Activated CD4-positive, alpha-beta memory T cell treated with anti-CD3 and anti-CD28 coated beads, Interleukin-2, amount 10 ng/mL, durations not matched to agents 7 days and 5 days (primary cell): ENCODE measurements around the gene RTEL1. TPM values are rescaled to one million over a fixed set of nuclear protein-coding genes. Genes with fewer than 3 reads are reported as not detected.

Source experiments
- CTCF ChIA-PET: fragments of 350-600 bp; sonication (Branson Sonifier 250); formaldehyde crosslinking; loops from one replicate; lab custom pipeline; 2021; ENCODE audit warnings: antibody characterized with exemption, inconsistent platforms; lab: Charles Lee
- POLR2A ChIA-PET: fragments of 350-600 bp; sonication (Branson Sonifier 250); formaldehyde crosslinking; loops from one replicate; lab custom pipeline; 2021; ENCODE audit warnings: antibody characterized with exemption; lab: Charles Lee
- DNase-seq: peaks from one replicate; pipeline ENCODE4 v3.0.0-alpha.2; 2020
- H3K27ac Mint-ChIP-seq: one replicate; pipeline ENCODE4 v1.8.0; 2021; ENCODE audit warnings: mild to moderate bottlenecking, mixed read lengths
- H3K27me3 Mint-ChIP-seq: one replicate; pipeline ENCODE4 v1.8.0; 2021; ENCODE audit warnings: mixed read lengths
- H3K36me3 Mint-ChIP-seq: one replicate; pipeline ENCODE4 v1.8.0; 2021; ENCODE audit warnings: low read depth, mixed read lengths
- H3K4me1 Mint-ChIP-seq: one replicate; pipeline ENCODE4 v1.8.0; 2021; ENCODE audit warnings: mixed read lengths
- H3K4me3 Mint-ChIP-seq: one replicate; pipeline ENCODE4 v1.8.0; 2021; ENCODE audit warnings: mild to moderate bottlenecking, mixed read lengths
- H3K9me3 Mint-ChIP-seq: one replicate; pipeline ENCODE4 v1.8.0; 2021; ENCODE audit warnings: mixed read lengths
- total RNA-seq, 2 experiments: library from RNA; stranded (reverse); gene quantifications; one replicate each; pipeline ENCODE4 v1.2.3, GENCODE V29; 2021

RTEL1 gene
- total RNA-seq, 2 experiments from 2014 or later: 29.2 to 30.0 TPM

- peak overlapping the region; percentile 59 for H3K27ac Mint-ChIP-seq
- peaks cover 33% of the 10 kb centered on the region for H3K4me1 Mint-ChIP-seq
- H3K9me3 Mint-ChIP-seq: no peaks in the 10 kb centered on the region
- peaks cover 2% of the 10 kb centered on the region for H3K36me3 Mint-ChIP-seq
- DNase-seq: peak; percentile 54
- H3K4me3 Mint-ChIP-seq: no peak overlapping the region
- POLR2A ChIA-PET: interaction anchor here (0.8 to 3.7 kb wide), 7 partner anchors 9 to 176 kb away, joined by 3 to 13 read pairs (median 9); partner anchors contain the start of genes ARFRP1, LIME1, PTK6 and ZGPAT
- CTCF ChIA-PET: interaction anchor here (1.7 kb wide), 1 partner anchor 162 kb away, joined by 5 read pairs; the partner anchor contains the start of gene PTK6
- H3K27me3 Mint-ChIP-seq: no peaks in the 10 kb centered on the region
These were observed 40.8 kb downstream of the RTEL1 start for GRCh38 chr20:63698739-63699465.

GRCh38 chr20:63699466-63700198 lies 41.5 kb downstream of the RTEL1 start:
- H3K27me3 Mint-ChIP-seq: no peaks in the 10 kb centered on the region
- no peaks in the 10 kb centered on the region for H3K36me3 Mint-ChIP-seq
- peaks cover 33% of the 10 kb centered on the region for H3K4me1 Mint-ChIP-seq
- ChIA-PET POLR2A (interaction anchor here (1.7 to 3.0 kb wide), 2 partner anchors 8 to 132 kb away, joined by 9 to 10 read pairs; partner anchors contain the start of genes ARFRP1 and ZGPAT), CTCF (interaction anchor here (1.7 kb wide), 1 partner anchor 162 kb away, joined by 5 read pairs; the partner anchor contains the start of gene PTK6)
- H3K9me3 Mint-ChIP-seq: no peaks in the 10 kb centered on the region
- no peak overlapping the region for H3K4me3 Mint-ChIP-seq
- no peak for DNase-seq
- peak overlapping the region; percentile 59 for H3K27ac Mint-ChIP-seq

- Mint-ChIP-seq H3K4me1 (peaks cover 38% of the 10 kb centered on the region), H3K9me3 (no peaks in the 10 kb centered on the region)
- POLR2A ChIA-PET: interaction anchor here (9.3 kb wide), 1 partner anchor 36 kb away, joined by 120 read pairs; the partner anchor contains the start of genes LIME1 and SLC2A4RG
These were observed 42.3 kb downstream of the RTEL1 start for GRCh38 chr20:63700199-63701050.

GRCh38 chr20:63701051-63701328 lies 42.9 kb downstream of the RTEL1 start:
- no peaks in the 10 kb centered on the region for H3K27me3 Mint-ChIP-seq
- ChIA-PET POLR2A (interaction anchor here (9.3 kb wide), 1 partner anchor 35 kb away, joined by 120 read pairs; the partner anchor contains the start of genes LIME1 and SLC2A4RG), CTCF (interaction anchor here (1.2 kb wide), 1 partner anchor 164 kb away, joined by 3 read pairs; the partner anchor contains the start of gene PTK6)
- DNase-seq: no peak
- H3K4me3 Mint-ChIP-seq: no peak overlapping the region
- no peaks in the 10 kb centered on the region for H3K9me3 Mint-ChIP-seq
- peak overlapping the region; percentile 44 for H3K27ac Mint-ChIP-seq
- H3K36me3 Mint-ChIP-seq: peaks cover 13% of the 10 kb centered on the region
- peaks cover 44% of the 10 kb centered on the region for H3K4me1 Mint-ChIP-seq

More at GRCh38 chr20:63700199-63701050, 42.3 kb downstream of the RTEL1 start:
- Mint-ChIP-seq H3K27me3 (no peaks in the 10 kb centered on the region), H3K4me3 (no peak overlapping the region), H3K36me3 (peaks cover 7% of the 10 kb centered on the region), H3K27ac (no peak overlapping the region)
- CTCF ChIA-PET: interaction anchor here (1.2 kb wide), 1 partner anchor 163 kb away, joined by 3 read pairs; the partner anchor contains the start of gene PTK6
- DNase-seq: no peak

- Mint-ChIP-seq H3K4me1 (peaks cover 47% of the 10 kb centered on the region), H3K27me3 (no peaks in the 10 kb centered on the region), H3K36me3 (peaks cover 15% of the 10 kb centered on the region), H3K9me3 (no peaks in the 10 kb centered on the region), H3K4me3 (no peak overlapping the region), H3K27ac (peak overlapping the region; percentile 44)
- no peak for DNase-seq
- ChIA-PET CTCF (interaction anchor here (1.2 kb wide), 1 partner anchor 164 kb away, joined by 3 read pairs; the partner anchor contains the start of gene PTK6), POLR2A (interaction anchor here (0.9 to 9.3 kb wide), 2 partner anchors 35 to 172 kb away, joined by 3 to 120 read pairs; partner anchors contain the start of genes LIME1 and SLC2A4RG)
These were observed 43.4 kb downstream of the RTEL1 start for GRCh38 chr20:63701329-63702035.

GRCh38 chr20:63702036-63702665 lies 44.0 kb downstream of the RTEL1 start:
- peaks cover 21% of the 10 kb centered on the region for H3K36me3 Mint-ChIP-seq

GRCh38 chr20:63702751-63703470 lies 44.8 kb downstream of the RTEL1 start:
- no peak for DNase-seq
- H3K27me3 Mint-ChIP-seq: no peaks in the 10 kb centered on the region
- H3K36me3 Mint-ChIP-seq: peaks cover 22% of the 10 kb centered on the region
- H3K4me1 Mint-ChIP-seq: peaks cover 49% of the 10 kb centered on the region
- H3K27ac Mint-ChIP-seq: no peak overlapping the region
- no peak overlapping the region for H3K4me3 Mint-ChIP-seq
- ChIA-PET CTCF (no interaction called here), POLR2A (interaction anchor here (9.3 kb wide), 1 partner anchor 33 kb away, joined by 120 read pairs; the partner anchor contains the start of genes LIME1 and SLC2A4RG)
- H3K9me3 Mint-ChIP-seq: no peaks in the 10 kb centered on the region

More at GRCh38 chr20:63702036-63702665, 44.0 kb downstream of the RTEL1 start:
- POLR2A ChIA-PET: interaction anchor here (0.9 to 9.3 kb wide), 2 partner anchors 34 to 171 kb away, joined by 3 to 120 read pairs; partner anchors contain the start of genes LIME1 and SLC2A4RG
- DNase-seq: no peak
- no peaks in the 10 kb centered on the region for H3K27me3 Mint-ChIP-seq
- no peak overlapping the region for H3K4me3 Mint-ChIP-seq
- peak overlapping the region; percentile 40 for H3K27ac Mint-ChIP-seq
- CTCF ChIA-PET: interaction anchor here (1.2 kb wide), 1 partner anchor 165 kb away, joined by 3 read pairs; the partner anchor contains the start of gene PTK6
- H3K4me1 Mint-ChIP-seq: peaks cover 51% of the 10 kb centered on the region
- H3K9me3 Mint-ChIP-seq: no peaks in the 10 kb centered on the region

- CTCF ChIA-PET: no interaction called here
- POLR2A ChIA-PET: interaction anchor here (9.3 kb wide), 1 partner anchor 33 kb away, joined by 120 read pairs; the partner anchor contains the start of genes LIME1 and SLC2A4RG
- DNase-seq: no peak
- H3K4me1 Mint-ChIP-seq: peaks cover 52% of the 10 kb centered on the region
- H3K27ac Mint-ChIP-seq: no peak overlapping the region
- H3K27me3 Mint-ChIP-seq: no peaks in the 10 kb centered on the region
- H3K36me3 Mint-ChIP-seq: peaks cover 25% of the 10 kb centered on the region
- no peak overlapping the region for H3K4me3 Mint-ChIP-seq
- no peaks in the 10 kb centered on the region for H3K9me3 Mint-ChIP-seq
These were observed 45.4 kb downstream of the RTEL1 start for GRCh38 chr20:63703471-63703975.

- ChIA-PET CTCF (no interaction called here), POLR2A (interaction anchor here (9.3 kb wide), 1 partner anchor 32 kb away, joined by 120 read pairs; the partner anchor contains the start of genes LIME1 and SLC2A4RG)
- no peak overlapping the region for H3K4me3 Mint-ChIP-seq
- peaks cover 52% of the 10 kb centered on the region for H3K4me1 Mint-ChIP-seq
- no peaks in the 10 kb centered on the region for H3K27me3 Mint-ChIP-seq
- no peaks in the 10 kb centered on the region for H3K9me3 Mint-ChIP-seq
- peaks cover 29% of the 10 kb centered on the region for H3K36me3 Mint-ChIP-seq
- no peak overlapping the region for H3K27ac Mint-ChIP-seq
- no peak for DNase-seq
These were observed 46.0 kb downstream of the RTEL1 start for GRCh38 chr20:63703976-63704748.

GRCh38 chr20:63704749-63705117 lies 46.6 kb downstream of the RTEL1 start:
- DNase-seq: no peak
- peaks cover 32% of the 10 kb centered on the region for H3K36me3 Mint-ChIP-seq
- H3K27ac Mint-ChIP-seq: no peak overlapping the region
- CTCF ChIA-PET: no interaction called here
- no peak overlapping the region for H3K4me3 Mint-ChIP-seq
- POLR2A ChIA-PET: interaction anchor here (9.3 kb wide), 1 partner anchor 31 kb away, joined by 120 read pairs; the partner anchor contains the start of genes LIME1 and SLC2A4RG
- H3K4me1 Mint-ChIP-seq: peaks cover 53% of the 10 kb centered on the region
- no peaks in the 10 kb centered on the region for H3K27me3 Mint-ChIP-seq
- no peaks in the 10 kb centered on the region for H3K9me3 Mint-ChIP-seq
